CD4-positive, alpha-beta T cell treated with Interleukin-10 for 1 hour (primary cell): Measurements from ENCODE around the gene LRATD1.
"Not testable (repeated sequence)": the region's sequence is repeated elsewhere in the genome, so short reads cannot be mapped to it uniquely, and the experiment has no call there.

ENCODE experiments used
- DNase-seq: peaks from one replicate; pipeline ENCODE4 v3.0.0-alpha.2; 2020

LRATD1 gene, protein sequence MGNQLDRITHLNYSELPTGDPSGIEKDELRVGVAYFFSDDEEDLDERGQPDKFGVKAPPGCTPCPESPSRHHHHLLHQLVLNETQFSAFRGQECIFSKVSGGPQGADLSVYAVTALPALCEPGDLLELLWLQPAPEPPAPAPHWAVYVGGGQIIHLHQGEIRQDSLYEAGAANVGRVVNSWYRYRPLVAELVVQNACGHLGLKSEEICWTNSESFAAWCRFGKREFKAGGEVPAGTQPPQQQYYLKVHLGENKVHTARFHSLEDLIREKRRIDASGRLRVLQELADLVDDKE

DNA sequence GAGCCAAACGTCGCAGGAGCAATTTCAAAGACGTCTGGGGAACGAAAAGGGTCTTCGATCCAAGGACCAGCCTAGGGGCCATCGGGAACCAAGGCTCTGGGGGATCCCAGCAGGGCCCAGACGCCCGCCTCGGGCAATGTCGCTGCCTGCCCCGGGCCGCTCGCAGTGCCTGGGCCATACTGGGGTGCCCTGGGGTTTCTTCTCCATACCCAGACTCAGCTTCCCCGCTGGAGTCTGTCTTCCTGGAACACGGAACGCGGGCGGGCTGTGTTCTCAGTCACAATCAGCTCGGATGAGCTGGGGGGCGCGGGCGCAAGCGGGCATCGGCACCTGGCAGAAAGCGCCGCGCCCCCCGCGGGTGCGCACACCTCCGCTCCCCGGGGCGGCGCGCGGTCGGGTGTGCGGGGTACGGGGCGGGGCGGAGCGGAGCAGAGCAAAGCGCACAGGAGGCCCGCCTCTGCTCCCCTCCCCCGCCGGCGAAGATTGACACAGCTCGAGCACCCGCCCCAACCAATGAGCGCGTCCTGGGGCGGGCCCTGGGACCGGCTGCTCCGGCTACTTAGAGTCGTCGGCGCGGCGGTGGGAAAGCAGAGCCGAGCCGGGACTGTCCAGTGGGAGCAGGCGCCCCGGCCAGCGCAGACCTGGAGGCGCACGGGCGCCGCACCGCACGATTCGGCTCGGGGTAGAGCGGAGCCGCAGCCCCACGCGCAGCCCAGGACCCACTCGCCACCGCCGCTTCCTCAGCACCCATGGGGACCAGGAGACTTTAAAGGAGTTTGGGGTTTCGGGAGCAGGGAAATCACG is at the start of gene LRATD1:
TSS of gene LRATD1 (plus strand) at position 585 of the 804 bp plus-strand sequence. CDS start 1,263 bp downstream, outside the sequence.
- no peak for DNase-seq

GRCh38 chr2:14583059-14583458 is 49.5 kb upstream of the LRATD1 start:
- no peak for DNase-seq

- no peak for DNase-seq
Observed at GRCh38 chr2:14583802-14584201, 48.7 kb upstream of the LRATD1 start.

DNA sequence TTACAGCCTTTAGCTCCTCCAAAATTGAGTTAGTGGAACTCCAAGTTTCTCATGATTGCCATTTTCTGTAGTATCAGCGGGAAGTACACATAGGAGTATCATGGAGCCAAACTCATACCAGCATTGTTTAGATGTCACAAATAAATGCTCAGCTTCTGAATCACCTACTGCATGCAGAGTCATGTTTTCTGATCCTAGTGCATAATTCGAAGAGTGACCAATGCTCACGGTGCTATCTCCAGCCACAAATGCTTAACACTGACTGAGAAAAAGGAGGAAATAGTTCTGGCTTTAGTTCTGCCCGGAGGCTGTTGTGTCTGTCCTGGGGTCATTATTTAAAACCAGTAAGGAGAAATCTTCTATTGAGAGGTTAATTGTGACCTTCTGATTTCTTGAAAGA is 45.4 kb upstream of the LRATD1 start:
- DNase-seq, result no peak

DNA sequence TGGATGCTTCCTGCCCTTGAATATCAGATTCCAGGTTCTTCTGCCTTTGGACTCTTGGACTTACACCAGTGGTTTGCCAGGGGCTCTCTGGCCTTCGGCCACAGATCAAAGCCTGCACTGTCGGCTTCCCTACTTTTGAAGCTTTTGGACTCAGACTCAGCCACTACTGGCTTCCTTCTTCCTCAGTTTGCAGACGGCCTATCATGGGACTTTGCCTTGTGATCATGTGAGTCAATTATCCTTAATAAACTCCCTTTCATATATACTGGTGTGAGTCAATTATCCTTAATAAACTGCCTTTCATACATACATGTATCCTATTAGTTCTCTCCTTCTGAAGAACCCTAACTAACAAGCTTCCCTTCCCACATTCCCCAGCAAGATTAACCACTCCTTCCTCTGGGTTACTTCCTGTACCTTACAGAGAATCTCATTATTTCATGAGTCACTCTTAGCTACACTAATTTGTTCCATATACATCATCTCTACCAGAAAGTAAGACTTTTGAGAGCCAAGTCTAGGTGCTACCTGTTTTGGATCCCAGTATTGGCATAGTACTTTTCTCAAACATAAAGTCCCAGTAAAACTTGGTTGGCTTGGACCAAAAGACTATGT is 31.3 kb upstream of the LRATD1 start:
- DNase-seq, result no peak

- no peak for DNase-seq
Observed at GRCh38 chr2:14602309-14602708, 30.2 kb upstream of the LRATD1 start.

- DNase-seq, result no peak
Observed at GRCh38 chr2:14603676-14604075, 28.8 kb upstream of the LRATD1 start.

DNA sequence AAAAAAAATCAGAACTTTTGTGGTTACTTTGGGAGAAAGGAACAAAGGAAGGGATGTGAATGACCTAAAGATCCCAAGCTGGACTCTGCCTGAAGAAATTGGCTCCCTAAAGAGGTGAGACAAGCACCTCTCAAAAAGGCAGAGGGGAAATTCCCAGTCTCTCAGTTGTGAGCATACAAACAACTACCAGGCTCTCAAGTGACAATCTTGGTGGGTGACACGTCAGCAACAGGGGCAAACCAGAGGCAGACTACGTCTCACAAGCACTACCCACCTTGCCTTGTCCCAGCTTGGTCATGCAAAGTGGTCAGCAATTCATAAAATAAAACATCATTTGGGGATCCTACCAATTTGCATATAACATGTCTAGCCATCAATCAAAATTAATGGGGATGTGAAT is 24.3 kb upstream of the LRATD1 start:
- DNase-seq, result no peak

DNA sequence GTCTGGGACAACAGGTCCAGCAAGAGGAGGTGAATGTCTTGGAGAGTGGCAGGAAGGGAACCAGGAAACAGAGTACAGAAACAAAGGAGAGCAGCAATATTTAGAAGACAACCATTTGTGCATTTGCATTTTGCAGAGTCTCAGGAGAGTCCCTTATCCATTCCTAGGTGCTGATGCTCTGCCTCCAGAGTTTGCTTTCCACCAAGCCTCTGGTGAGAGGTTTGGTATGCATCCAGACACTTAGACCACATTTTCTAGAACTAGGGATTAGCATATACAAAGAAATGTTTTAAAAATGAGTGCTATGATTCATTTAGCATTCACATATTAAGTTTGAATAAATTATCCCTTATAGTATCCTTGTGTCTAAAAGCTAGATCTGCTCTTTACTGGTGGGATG is 18.5 kb upstream of the LRATD1 start:
- no peak for DNase-seq

- no peak for DNase-seq
Observed at GRCh38 chr2:14615121-14615520, 17.4 kb upstream of the LRATD1 start.

GRCh38 chr2:14615760-14616159 is 16.8 kb upstream of the LRATD1 start:
- no peak for DNase-seq

- DNase-seq, result no peak
Observed at GRCh38 chr2:14616342-14616741, 16.2 kb upstream of the LRATD1 start.

GRCh38 chr2:14616950-14617349 is 15.6 kb upstream of the LRATD1 start:
- DNase-seq, result no peak

- no peak for DNase-seq
Observed at GRCh38 chr2:14619441-14619840, 13.1 kb upstream of the LRATD1 start.

DNA sequence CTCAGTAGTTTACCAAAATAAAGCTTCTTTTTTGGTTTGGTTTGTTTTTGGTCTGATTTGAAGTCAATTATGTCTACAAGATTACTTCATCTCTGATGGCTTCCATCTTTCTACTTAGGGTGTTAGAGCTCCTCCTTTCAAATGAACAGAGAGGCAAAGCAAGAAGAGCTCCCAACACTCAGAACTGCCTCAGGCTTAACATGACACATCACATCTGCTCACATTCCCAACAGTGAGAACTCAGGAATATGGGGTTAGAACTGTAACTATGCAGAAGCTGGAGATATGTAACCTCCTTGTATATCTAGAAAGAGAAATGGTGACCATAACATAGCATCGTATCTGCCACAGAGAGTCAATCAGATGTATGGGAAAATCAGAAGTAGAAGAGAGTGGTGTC is 11.4 kb upstream of the LRATD1 start:
- no peak for DNase-seq

DNA sequence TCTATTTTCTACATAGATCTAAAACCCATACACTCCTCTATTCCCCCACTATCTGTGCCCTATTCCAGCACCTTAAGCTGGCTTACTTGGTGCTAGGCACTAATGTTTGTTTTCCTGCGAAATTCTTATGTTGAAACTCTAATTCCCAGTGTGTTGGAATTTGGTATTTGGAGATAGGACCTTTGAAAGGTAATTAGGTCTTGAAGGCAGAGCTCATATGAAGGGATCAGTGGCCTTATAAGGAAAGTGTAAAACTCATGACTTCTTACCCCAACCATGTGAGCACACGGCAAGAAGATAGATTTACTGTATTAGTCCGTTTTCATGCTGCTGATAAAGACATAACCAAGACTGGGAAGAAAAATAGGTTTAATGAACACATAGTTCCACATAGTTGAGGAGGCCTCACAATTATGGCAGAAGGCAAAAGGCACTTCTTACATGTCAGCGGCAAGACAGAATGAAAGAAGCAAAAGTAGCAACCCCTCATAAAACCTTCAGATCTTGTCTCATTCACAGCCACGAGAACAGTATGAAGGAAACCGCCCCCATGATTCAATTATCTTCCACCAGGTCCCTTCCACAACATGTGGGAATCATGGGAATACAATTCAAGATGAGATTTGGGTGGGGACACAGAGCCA is 10.5 kb upstream of the LRATD1 start:
- no peak for DNase-seq

DNA sequence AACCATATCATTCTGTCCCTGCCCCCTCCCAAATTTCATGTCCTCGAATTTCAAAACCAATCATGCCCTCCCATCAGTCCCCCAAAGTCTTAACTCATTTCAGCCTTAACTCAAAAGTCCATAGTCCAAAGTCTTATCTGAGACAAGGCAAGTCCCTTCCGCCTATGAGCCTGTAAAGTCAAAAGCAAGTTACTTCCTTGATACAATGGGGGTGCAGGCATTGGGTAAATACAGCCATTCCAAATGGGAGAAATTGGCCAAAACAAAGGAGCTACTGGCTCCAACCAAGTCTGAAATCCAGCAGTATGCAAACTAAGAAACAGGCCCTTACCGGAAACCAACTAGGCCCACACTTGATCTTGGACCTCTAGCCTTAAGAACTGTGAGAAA is 10.0 kb upstream of the LRATD1 start:
- not testable (repeated sequence) for DNase-seq

DNA sequence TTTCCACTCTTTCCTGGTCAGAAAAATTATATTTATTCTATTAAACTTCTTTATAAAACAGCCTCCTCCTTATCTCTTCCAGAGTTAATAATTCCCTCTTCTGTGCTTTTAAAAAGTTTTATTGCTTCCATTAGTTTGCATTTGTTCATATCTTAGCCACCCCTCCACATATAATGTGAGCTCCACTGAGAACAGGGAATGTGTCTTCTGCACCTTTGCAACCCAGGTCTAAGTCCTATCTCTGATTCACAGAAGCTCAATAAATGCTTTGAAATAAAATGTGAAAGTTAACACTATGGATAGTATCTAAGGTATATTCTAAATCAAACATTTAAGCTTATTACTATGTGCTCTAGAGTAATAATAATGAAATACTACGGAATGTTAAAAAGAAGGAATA is 9.3 kb upstream of the LRATD1 start:
- no peak for DNase-seq

GRCh38 chr2:14626873-14627272 is 5.6 kb upstream of the LRATD1 start:
- DNase-seq, result no peak

DNA sequence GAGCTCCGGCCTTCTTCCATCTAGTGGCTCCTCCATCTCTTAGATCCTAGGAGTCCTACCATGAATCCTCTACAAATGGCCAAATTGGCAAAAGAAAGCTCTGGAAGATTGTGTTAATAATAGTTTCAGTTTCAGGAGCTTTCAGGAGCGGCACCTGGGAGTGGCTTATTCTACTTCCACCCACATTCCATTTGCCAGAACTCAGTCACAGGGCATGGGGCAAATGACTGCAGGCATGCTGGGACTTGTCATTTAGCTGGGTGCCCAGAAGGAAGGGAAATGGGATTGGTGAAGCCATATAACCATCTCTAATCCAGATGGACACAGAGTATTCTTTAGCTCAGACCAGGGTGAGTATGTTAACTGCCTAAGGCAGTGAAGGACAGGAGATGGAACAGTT is 3.6 kb upstream of the LRATD1 start:
- no peak for DNase-seq

GRCh38 chr2:14631406-14632040 is 994 bp upstream of the LRATD1 start:
- no peak for DNase-seq

DNA sequence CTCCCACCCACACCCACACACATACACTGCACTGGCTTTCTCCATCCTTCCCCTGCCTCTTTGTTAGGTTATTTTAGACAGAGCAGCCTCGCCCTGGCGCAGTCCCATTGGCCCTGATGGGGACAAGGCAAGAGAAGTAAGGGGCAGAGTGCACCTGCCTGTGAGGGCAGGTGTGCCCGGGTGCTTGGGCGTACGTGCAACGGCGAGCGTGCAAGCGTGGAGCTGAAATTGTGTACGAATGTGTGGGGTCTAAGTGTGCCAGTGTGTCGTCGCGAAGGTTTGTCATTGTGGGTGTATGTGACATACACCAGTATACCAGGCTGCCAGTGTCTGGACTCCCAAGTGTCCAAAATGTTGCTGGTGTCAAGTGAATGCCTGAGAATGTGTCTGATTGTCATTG is 544 bp downstream of the LRATD1 start:
- DNase-seq, result no peak
